Esophagus muscularis mucosa (tissue), 4 donors: ENCODE data around the gene SLC7A4. TPM values are rescaled to one million over a fixed set of nuclear protein-coding genes. Genes with fewer than 3 reads are reported as not detected.
"Not testable (repeated sequence)": the region's sequence is repeated elsewhere in the genome, so short reads cannot be mapped to it uniquely, and the experiment has no call there.

Experiments
- DNase-seq: peaks from one replicate; pipeline ENCODE4 v3.0.0-alpha.2; 2017; ENCODE audit errors: extremely low spot score
- H3K27ac ChIP-seq, 4 donors: fragments of 200-600 bp; sonication (generic); replicated peaks in 1 of 4; 1 replicate in 3 of 4; 2 replicates in 1 of 4; pipeline ENCODE4 v1.5.1; 2016 to 2019; ENCODE audit warnings: mild to moderate bottlenecking in 1 of 4
- H3K27me3 ChIP-seq, 4 donors: fragments of 200-600 bp; sonication (generic); one replicate each; pipeline versions ENCODE4 v1.5.1 to v1.6.0; 2016 to 2019
- H3K36me3 ChIP-seq, 4 donors: fragments of 200-600 bp; sonication (generic); one replicate each; pipeline ENCODE4 v1.5.1; 2016 to 2019
- H3K4me1 ChIP-seq, 4 donors: fragments of 200-600 bp; sonication (generic); one replicate each; pipeline ENCODE4 v1.5.1; 2016 to 2019
- H3K4me3 ChIP-seq, 4 donors: fragments of 200-600 bp; sonication (generic); 1 replicate in 2 of 4; 2 replicates in 2 of 4; pipeline ENCODE4 v1.5.1; 2016 to 2019; ENCODE audit warnings: mild to moderate bottlenecking in 4 of 4, moderate library complexity in 1 of 4
- H3K9me3 ChIP-seq, 4 donors: fragments of 200-600 bp; sonication (generic); 1 replicate in 3 of 4; 2 replicates in 1 of 4; pipeline ENCODE4 v1.5.1; 2016 to 2019
- EP300 ChIP-seq: sonication (generic); formaldehyde crosslinking; IDR thresholded peaks from one replicate; pipeline ENCODE4 v1.6.1; 2017; ENCODE audit warnings: antibody characterized with exemption
- POLR2A ChIP-seq: fragments of 450-650 bp; IDR thresholded peaks from one replicate; pipeline ENCODE4 v1.6.1; 2017; ENCODE audit warnings: antibody characterized with exemption, moderate library complexity, mild to moderate bottlenecking, low read depth
- POLR2AphosphoS5 ChIP-seq, 2 donors: sonication (generic); formaldehyde crosslinking; IDR thresholded peaks; one replicate each; pipeline ENCODE4 v1.6.1; 2017; ENCODE audit warnings: antibody characterized with exemption in 2 of 2
- WGBS: methylation state at CpG from one replicate; pipeline ENCODE4 v1.1.5; 2018; 5-methylcytosine and 5-hydroxymethylcytosine counted together
- intact Hi-C: fragments of 100-400 bp; cut with DNase I; formaldehyde crosslinking; loops from one replicate; pipeline ENCODE4 v1.15.1; 2023
- total RNA-seq, 4 donors: library from RNA; depleted of rRNA; stranded (reverse); fragments of >200 nt; gene quantifications; one replicate each; pipeline versions ENCODE4 v1.1.0 to v1.2.1, GENCODE V29; 2016
- TF ChIP-seq, protein P1 (sequence below), 3 experiments: fragments of 200-600 bp in 2 of 3; fragments of 450-650 bp in 1 of 3; sonication (generic) in 2 of 3; IDR thresholded peaks; one replicate each; pipeline ENCODE4 v1.5.1; 2017 to 2019; ENCODE audit warnings: antibody characterized with exemption in 3 of 3, mild to moderate bottlenecking in 2 of 3, moderate library complexity in 1 of 3

SLC7A4 gene
- total RNA-seq, 4 donors from 2014 or later = 0.23 to 0.42 (median 0.36) TPM

DNA sequence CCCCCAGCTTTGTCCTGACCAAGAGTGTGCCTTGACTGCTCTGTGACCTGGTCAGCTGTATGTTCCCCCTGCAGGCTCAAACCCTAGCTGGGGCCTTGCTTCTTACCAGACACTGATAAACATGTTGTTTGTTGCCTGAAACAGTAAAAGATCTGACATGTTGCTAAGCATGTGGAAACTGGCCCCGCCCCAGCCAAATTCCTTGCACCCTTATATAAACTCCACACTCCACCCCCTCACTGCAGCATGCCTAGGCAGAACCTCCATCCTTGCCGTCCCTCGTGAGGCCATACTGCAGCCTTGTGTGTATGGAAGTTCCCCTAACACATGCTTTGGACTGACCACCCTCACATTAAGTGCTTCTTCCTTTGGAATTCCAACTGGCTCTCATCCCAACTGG lies 40.7 kb upstream of the SLC7A4 start:
- Histone ChIP-seq H3K9me3 (no peaks in the 10 kb centered on the region), H3K36me3 (no peaks in the 10 kb centered on the region), H3K27me3 (peaks cover 0 to 4% (median 0%) of the 10 kb centered on the region in 4 donors), H3K4me3 (no peak overlapping the region), H3K27ac (no peak overlapping the region), H3K4me1 (no peaks in the 10 kb centered on the region)
- 79% methylated on average over 3 of the region's 3 CpGs for whole genome bisulfite sequencing
- intact Hi-C loops = no loop called here
- DNase-seq = no peak
- no peak for TF ChIP-seq POLR2A
- no peak for TF ChIP-seq EP300
- TF ChIP-seq, protein P1, sequence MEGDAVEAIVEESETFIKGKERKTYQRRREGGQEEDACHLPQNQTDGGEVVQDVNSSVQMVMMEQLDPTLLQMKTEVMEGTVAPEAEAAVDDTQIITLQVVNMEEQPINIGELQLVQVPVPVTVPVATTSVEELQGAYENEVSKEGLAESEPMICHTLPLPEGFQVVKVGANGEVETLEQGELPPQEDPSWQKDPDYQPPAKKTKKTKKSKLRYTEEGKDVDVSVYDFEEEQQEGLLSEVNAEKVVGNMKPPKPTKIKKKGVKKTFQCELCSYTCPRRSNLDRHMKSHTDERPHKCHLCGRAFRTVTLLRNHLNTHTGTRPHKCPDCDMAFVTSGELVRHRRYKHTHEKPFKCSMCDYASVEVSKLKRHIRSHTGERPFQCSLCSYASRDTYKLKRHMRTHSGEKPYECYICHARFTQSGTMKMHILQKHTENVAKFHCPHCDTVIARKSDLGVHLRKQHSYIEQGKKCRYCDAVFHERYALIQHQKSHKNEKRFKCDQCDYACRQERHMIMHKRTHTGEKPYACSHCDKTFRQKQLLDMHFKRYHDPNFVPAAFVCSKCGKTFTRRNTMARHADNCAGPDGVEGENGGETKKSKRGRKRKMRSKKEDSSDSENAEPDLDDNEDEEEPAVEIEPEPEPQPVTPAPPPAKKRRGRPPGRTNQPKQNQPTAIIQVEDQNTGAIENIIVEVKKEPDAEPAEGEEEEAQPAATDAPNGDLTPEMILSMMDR (IDR thresholded peaks at IDR 0.05) = no peak
- TF ChIP-seq POLR2AphosphoS5 (IDR thresholded peaks at IDR 0.05) = no peak

DNA sequence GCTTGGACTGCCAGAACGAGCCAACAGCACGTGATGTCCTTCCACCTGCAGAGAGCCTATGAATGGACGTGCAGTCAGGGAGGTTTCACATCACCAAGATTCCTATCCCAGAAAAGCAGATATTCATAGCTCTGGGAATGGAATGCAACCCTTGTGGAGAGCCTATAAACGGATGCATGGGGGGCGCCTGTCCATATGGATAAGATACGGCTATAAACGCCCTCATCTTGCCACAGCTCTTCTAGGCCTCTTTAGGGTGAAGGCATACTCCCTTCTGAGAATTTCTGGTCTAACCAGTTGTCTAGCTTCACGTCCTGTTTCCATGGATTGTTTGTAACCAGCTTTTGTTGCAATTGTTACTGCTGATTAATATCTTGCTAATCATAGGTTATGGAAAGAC lies 39.4 kb upstream of the SLC7A4 start:
- H3K36me3 ChIP-seq, H3K4me3 ChIP-seq, intact Hi-C loops, H3K27ac ChIP-seq, H3K27me3 ChIP-seq, H3K9me3 ChIP-seq, H3K4me1 ChIP-seq, DNase-seq: not testable (repeated sequence)
- WGBS = 80% methylated on average over 8 of the region's 8 CpGs

DNA sequence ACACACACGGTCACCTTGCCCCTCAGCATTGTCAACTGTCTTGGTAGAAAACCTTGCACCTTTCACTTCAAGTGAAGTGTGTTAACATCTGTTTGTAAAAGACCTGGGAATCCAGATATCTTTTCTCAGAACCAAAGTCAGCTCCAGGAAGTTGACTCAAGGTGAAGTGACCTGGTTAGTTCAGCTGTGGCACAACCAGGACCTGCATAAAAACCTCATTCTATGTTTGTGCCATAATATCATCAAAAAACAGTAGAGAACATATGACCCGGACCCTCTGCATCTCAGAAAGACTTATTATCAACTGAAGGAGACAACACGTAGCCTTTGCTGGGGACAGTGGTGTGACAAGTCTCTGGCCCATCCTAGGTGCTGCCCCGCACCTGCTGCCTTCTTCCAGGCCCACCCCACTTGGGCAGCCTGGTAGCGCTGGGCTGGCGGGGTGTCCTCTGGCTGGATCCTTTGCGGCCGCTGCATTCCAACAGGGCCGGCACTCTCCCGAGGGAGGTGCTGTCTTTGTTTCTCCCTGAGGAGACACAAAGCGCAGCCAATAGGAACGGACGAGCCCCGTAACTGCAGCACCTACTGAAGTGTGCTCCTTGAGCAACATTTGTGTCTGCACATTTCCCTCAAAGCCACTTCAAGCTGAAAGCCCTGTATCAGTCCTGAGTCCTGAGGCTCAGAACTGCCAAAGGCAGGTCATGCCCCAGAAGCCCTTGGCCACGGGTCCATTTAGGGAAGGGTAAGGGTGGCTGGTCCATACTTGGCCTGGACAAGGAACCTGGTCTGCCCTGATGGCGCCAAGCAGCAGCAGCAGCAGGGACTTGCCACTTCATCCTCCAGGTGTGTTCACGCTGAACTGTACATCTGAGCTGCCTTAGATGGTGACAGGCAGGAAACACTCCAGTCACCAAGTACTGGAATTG lies 38.6 kb upstream of the SLC7A4 start:
- peaks cover 0 to under 1% (median 0%) of the 10 kb centered on the region in 4 donors for H3K27me3 ChIP-seq
- H3K9me3 ChIP-seq = no peaks in the 10 kb centered on the region
- no peak overlapping the region for H3K27ac ChIP-seq
- no peak for TF ChIP-seq EP300
- TF ChIP-seq POLR2A = no peak
- TF ChIP-seq, protein P1 (IDR thresholded peaks at IDR 0.05) = no peak
- no peak for TF ChIP-seq POLR2AphosphoS5 (IDR thresholded peaks at IDR 0.05)
- H3K36me3 ChIP-seq = no peaks in the 10 kb centered on the region
- DNase-seq = no peak
- no peak overlapping the region for H3K4me3 ChIP-seq
- H3K4me1 ChIP-seq = no peaks in the 10 kb centered on the region
- 75% methylated on average over 7 of the region's 17 CpGs for WGBS
- intact Hi-C loops = no loop called here

DNA sequence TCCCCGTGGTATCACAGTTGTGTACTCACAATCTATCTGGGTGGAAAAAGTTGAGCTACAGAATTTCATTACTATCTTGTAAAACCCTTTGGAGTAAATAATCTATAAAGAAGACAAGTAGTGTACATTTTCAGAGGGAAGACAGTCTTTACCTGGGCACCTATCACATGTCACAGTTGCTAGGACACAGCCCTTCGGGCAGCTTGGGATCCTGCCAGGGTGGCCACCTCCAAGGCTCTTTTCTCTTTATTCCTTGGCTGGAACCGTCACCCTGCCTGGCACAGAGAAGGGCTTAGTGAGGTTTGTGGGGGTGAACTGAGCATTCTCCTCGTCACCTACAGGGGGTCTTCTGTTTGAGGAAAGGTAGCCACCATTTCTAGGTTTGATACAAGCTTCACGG lies 37.0 kb upstream of the SLC7A4 start:
- H3K27ac ChIP-seq = no peak overlapping the region
- no peak for DNase-seq
- intact Hi-C loops = no loop called here
- no peaks in the 10 kb centered on the region for H3K36me3 ChIP-seq
- TF ChIP-seq POLR2AphosphoS5 (IDR thresholded peaks at IDR 0.05) = no peak
- no peak for TF ChIP-seq EP300
- no peak for TF ChIP-seq POLR2A
- TF ChIP-seq, protein P1 (IDR thresholded peaks at IDR 0.05) = no peak
- H3K4me1 ChIP-seq = no peaks in the 10 kb centered on the region
- H3K9me3 ChIP-seq = no peaks in the 10 kb centered on the region
- 76% methylated on average over 4 of the region's 5 CpGs for WGBS
- H3K27me3 ChIP-seq = peaks cover 0 to 3% (median 0%) of the 10 kb centered on the region in 4 donors
- H3K4me3 ChIP-seq = no peak overlapping the region

DNA sequence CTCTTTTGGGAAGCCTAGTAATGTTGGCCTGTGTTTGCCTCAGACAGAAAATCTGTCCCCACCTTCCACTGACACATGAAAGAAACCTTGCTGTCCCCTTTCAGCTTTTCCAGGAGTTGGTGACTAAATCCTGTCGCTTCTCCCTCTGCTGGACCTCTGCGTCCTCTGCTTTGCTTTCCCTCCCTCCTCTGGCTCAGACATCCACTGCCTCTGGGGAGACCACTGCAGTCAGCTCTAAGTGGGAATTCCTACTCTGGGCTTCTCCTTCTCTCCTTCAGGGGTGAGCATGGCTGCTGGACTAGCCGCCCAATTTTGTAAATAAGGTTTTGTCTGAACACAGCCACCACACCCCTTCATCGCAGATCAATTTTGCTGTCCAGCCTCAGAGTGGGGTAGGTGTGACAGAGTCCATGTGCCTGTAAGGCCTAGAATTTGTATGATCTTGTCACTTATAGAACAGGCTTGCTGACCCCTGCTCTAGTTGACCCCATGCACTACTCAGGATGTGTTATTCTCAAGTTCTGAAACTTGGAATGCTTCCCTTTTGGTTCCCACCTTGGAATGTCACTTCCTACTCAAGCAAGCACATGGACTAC lies 36.4 kb upstream of the SLC7A4 start:
- H3K36me3 ChIP-seq = no peaks in the 10 kb centered on the region
- TF ChIP-seq EP300 = no peak
- TF ChIP-seq, protein P1 (IDR thresholded peaks at IDR 0.05) = no peak
- TF ChIP-seq POLR2A = no peak
- no peak for TF ChIP-seq POLR2AphosphoS5 (IDR thresholded peaks at IDR 0.05)
- H3K4me1 ChIP-seq = no peaks in the 10 kb centered on the region
- intact Hi-C loops = no loop called here
- no peak for DNase-seq
- H3K27me3 ChIP-seq = peaks cover 0 to 8% (median 0%) of the 10 kb centered on the region in 4 donors
- H3K9me3 ChIP-seq = no peaks in the 10 kb centered on the region
- no peak overlapping the region for H3K4me3 ChIP-seq
- H3K27ac ChIP-seq = no peak overlapping the region
- 75% methylated on average over 4 of the region's 4 CpGs for WGBS
